ENCODE results near the gene ANXA11. TPM values are rescaled to one million over a fixed set of nuclear protein-coding genes. Genes with fewer than 3 reads are reported as not detected.

The ANXA11 gene
- total RNA-seq, 1 experiment from 2014 or later: 327 TPM

- H3K9me3 ChIP-seq: no peaks in the 10 kb centered on the region
- POLR2A ChIA-PET: no interaction called here
- Mint-ChIP-seq H3K36me3 (ENCODE audit: insufficient read depth, unreplicated experiment) (no peaks in the 10 kb centered on the region), H3K4me1 (ENCODE audit: low read depth, unreplicated experiment) (no peaks in the 10 kb centered on the region), H3K9me3 (ENCODE audit: unreplicated experiment) (no peaks in the 10 kb centered on the region), H3K27me3 (ENCODE audit: insufficient read depth, unreplicated experiment) (no peaks in the 10 kb centered on the region), H3K4me3 (ENCODE audit: unreplicated experiment) (no peak overlapping the region), H3K27ac (ENCODE audit: unreplicated experiment) (no peak overlapping the region)
- H3K4me3 ChIP-seq (ENCODE audit: low read depth, low read length): no peak overlapping the region
- intact Hi-C loops (cut with micrococcal nuclease; ENCODE audit: unreplicated experiment): no loop called here
- CTCF ChIA-PET: no interaction called here
- no peak for DNase-seq
- BruUV-seq (replicated peaks): no TSS peak
- no peaks in the 10 kb centered on the region for H3K36me3 ChIP-seq (ENCODE audit: control insufficient read depth, insufficient read depth, low read length)
- TF ChIP-seq CTCF (IDR thresholded peaks at IDR 0.05; ENCODE audit: insufficient read depth in 1 of 2, low read depth in 1 of 2, low read length in 1 of 2, severe bottlenecking in 1 of 2, unreplicated experiment in 1 of 2): no peak
- H3K27me3 ChIP-seq (replicated peaks; ENCODE audit: control insufficient read depth, insufficient read depth, low read length): no peaks in the 10 kb centered on the region
- H3K4me1 ChIP-seq: no peaks in the 10 kb centered on the region
Observed at GRCh38 chr10:80122110-80122710, 83.1 kb downstream of the ANXA11 start.

GRCh38 chr10:80118669-80119068 is 86.7 kb downstream of the ANXA11 start:
- H3K9me3 Mint-ChIP-seq (ENCODE audit: unreplicated experiment): no peaks in the 10 kb centered on the region
- Histone ChIP-seq H3K4me3 (ENCODE audit: low read depth, low read length) (no peak overlapping the region), H3K27me3 (replicated peaks; ENCODE audit: control insufficient read depth, insufficient read depth, low read length) (no peaks in the 10 kb centered on the region), H3K9me3 (no peaks in the 10 kb centered on the region), H3K4me1 (no peaks in the 10 kb centered on the region), H3K36me3 (ENCODE audit: control insufficient read depth, insufficient read depth, low read length) (no peaks in the 10 kb centered on the region)
- no peak for TF ChIP-seq CTCF (IDR thresholded peaks at IDR 0.05; ENCODE audit: insufficient read depth in 1 of 2, low read depth in 1 of 2, low read length in 1 of 2, severe bottlenecking in 1 of 2, unreplicated experiment in 1 of 2)
- no TSS peak for BruUV-seq (replicated peaks)
- no peak for DNase-seq
- CTCF ChIA-PET: no interaction called here
- H3K36me3 Mint-ChIP-seq (ENCODE audit: insufficient read depth, unreplicated experiment): no peaks in the 10 kb centered on the region
- intact Hi-C loops (cut with micrococcal nuclease; ENCODE audit: unreplicated experiment): no loop called here
- no peak overlapping the region for H3K27ac Mint-ChIP-seq (ENCODE audit: unreplicated experiment)
- POLR2A ChIA-PET: no interaction called here
- H3K4me3 Mint-ChIP-seq (ENCODE audit: unreplicated experiment): no peak overlapping the region
- no peaks in the 10 kb centered on the region for H3K27me3 Mint-ChIP-seq (ENCODE audit: insufficient read depth, unreplicated experiment)
- no peaks in the 10 kb centered on the region for H3K4me1 Mint-ChIP-seq (ENCODE audit: low read depth, unreplicated experiment)

- Mint-ChIP-seq H3K4me3 (ENCODE audit: unreplicated experiment) (no peak overlapping the region), H3K4me1 (ENCODE audit: low read depth, unreplicated experiment) (peaks cover under 1% of the 10 kb centered on the region), H3K27me3 (ENCODE audit: insufficient read depth, unreplicated experiment) (no peaks in the 10 kb centered on the region), H3K9me3 (ENCODE audit: unreplicated experiment) (peaks cover 26% of the 10 kb centered on the region), H3K27ac (ENCODE audit: unreplicated experiment) (no peak overlapping the region), H3K36me3 (ENCODE audit: insufficient read depth, unreplicated experiment) (no peaks in the 10 kb centered on the region)
- BruUV-seq (replicated peaks): no TSS peak
- DNase-seq: peak in 1 of 2 experiments; percentile 44
- Histone ChIP-seq H3K4me3 (ENCODE audit: low read depth, low read length) (no peak overlapping the region), H3K9me3 (peaks cover 14% of the 10 kb centered on the region), H3K36me3 (ENCODE audit: control insufficient read depth, insufficient read depth, low read length) (no peaks in the 10 kb centered on the region), H3K4me1 (0 out of 2 replicates have a peak, but pooled peaks cover 6% of the 10 kb centered on the region), H3K27me3 (replicated peaks; ENCODE audit: control insufficient read depth, insufficient read depth, low read length) (no peaks in the 10 kb centered on the region)
- ChIA-PET POLR2A (no interaction called here), CTCF (no interaction called here)
- TF ChIP-seq CTCF (IDR thresholded peaks at IDR 0.05; ENCODE audit: insufficient read depth in 1 of 2, low read depth in 1 of 2, low read length in 1 of 2, severe bottlenecking in 1 of 2, unreplicated experiment in 1 of 2): no peak
- intact Hi-C loops (cut with micrococcal nuclease; ENCODE audit: unreplicated experiment): no loop called here
Observed at GRCh38 chr10:80110986-80111385, 94.4 kb downstream of the ANXA11 start.
